Neural crest cell (in vitro differentiated cells): ENCODE measurements around the gene SH3RF2. TPM values are rescaled to one million over a fixed set of nuclear protein-coding genes. Genes with fewer than 3 reads are reported as not detected.

Source experiments
- DNase-seq: peaks from one replicate; pipeline ENCODE4 v3.0.0; 2021; ENCODE audit warnings: low read depth, mixed read lengths, low spot score
- H3K27ac Mint-ChIP-seq: one replicate; pipeline ENCODE4 v1.8.0; 2021; ENCODE audit warnings: mild to moderate bottlenecking, mixed read lengths; ENCODE audit not compliant: unreplicated experiment
- H3K27me3 Mint-ChIP-seq: 2 replicates; pipeline ENCODE4 v1.8.0; 2021; ENCODE audit warnings: low read depth, mild to moderate bottlenecking, mixed read lengths
- H3K36me3 Mint-ChIP-seq: 2 replicates; pipeline ENCODE4 v1.8.0; 2021; ENCODE audit warnings: low read depth, mild to moderate bottlenecking, mixed read lengths
- H3K4me1 Mint-ChIP-seq: 2 replicates; pipeline ENCODE4 v1.8.0; 2021; ENCODE audit warnings: mixed read lengths
- H3K4me3 Mint-ChIP-seq: one replicate; pipeline ENCODE4 v1.8.0; 2021; ENCODE audit warnings: mild to moderate bottlenecking, mixed read lengths
- H3K9me3 Mint-ChIP-seq: 2 replicates; pipeline ENCODE4 v1.8.0; 2021; ENCODE audit warnings: mixed read lengths
- total RNA-seq: library from RNA; stranded (reverse); gene quantifications from 2 replicates; pipeline ENCODE4 v1.2.1, GENCODE V29; 2021
- TF ChIP-seq, protein P1 (sequence below): fragments of 200-600 bp; sonication (generic); conservative IDR thresholded peaks from 2 replicates; pipeline ENCODE4 v1.5.0; 2021; ENCODE audit warnings: antibody characterized with exemption, mild to moderate bottlenecking

The SH3RF2 gene
- total RNA-seq, 1 donor from 2014 or later: 0.72 TPM

DNA sequence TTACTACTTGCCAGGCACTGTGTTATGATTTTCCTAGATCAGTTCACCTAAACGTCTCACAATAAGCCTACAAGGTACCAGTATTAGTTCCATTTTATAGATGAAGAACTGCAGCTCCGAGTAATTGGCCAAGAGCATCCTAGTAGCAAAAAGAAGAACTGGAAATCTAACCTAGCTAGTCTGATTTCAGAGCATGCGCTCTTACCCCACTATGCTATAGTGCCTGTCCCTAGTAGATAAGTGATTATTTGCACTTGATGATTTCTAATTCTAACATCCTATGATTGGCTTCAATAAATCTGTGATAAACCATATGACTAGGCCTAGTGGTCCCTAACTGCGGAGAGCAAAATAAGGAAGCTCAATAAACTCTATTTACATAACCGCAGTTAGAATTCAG is 176.1 kb downstream of the SH3RF2 start:
- TF ChIP-seq, protein P1, sequence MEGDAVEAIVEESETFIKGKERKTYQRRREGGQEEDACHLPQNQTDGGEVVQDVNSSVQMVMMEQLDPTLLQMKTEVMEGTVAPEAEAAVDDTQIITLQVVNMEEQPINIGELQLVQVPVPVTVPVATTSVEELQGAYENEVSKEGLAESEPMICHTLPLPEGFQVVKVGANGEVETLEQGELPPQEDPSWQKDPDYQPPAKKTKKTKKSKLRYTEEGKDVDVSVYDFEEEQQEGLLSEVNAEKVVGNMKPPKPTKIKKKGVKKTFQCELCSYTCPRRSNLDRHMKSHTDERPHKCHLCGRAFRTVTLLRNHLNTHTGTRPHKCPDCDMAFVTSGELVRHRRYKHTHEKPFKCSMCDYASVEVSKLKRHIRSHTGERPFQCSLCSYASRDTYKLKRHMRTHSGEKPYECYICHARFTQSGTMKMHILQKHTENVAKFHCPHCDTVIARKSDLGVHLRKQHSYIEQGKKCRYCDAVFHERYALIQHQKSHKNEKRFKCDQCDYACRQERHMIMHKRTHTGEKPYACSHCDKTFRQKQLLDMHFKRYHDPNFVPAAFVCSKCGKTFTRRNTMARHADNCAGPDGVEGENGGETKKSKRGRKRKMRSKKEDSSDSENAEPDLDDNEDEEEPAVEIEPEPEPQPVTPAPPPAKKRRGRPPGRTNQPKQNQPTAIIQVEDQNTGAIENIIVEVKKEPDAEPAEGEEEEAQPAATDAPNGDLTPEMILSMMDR: no peak
- H3K27me3 Mint-ChIP-seq: no peaks in the 10 kb centered on the region
- no peak overlapping the region for H3K27ac Mint-ChIP-seq
- H3K36me3 Mint-ChIP-seq: no peaks in the 10 kb centered on the region
- H3K4me1 Mint-ChIP-seq: no peaks in the 10 kb centered on the region
- no peak overlapping the region for H3K4me3 Mint-ChIP-seq
- no peak for DNase-seq
- no peaks in the 10 kb centered on the region for H3K9me3 Mint-ChIP-seq

Other genes with a start within 250 kb of the SH3RF2 start
- gene PRELID2, start 101.2 kb upstream of the SH3RF2 start, total RNA-seq: 14.0 and 15.6 TPM in 2 replicates
- gene GRXCR2, start 63.6 kb upstream of the SH3RF2 start, total RNA-seq: not detected in 2 replicates
- gene PLAC8L1, start 169.0 kb downstream of the SH3RF2 start, total RNA-seq: 1.8 and 3.3 TPM in 2 replicates
- gene LARS1, start 246.1 kb downstream of the SH3RF2 start, total RNA-seq: 194 and 195 TPM in 2 replicates